Stimulated activated CD8-positive, alpha-beta memory T cell treated with anti-CD3 and anti-CD28 coated beads, Interleukin-7, amount 100 ng/mL, for 48 hours (primary cell): Measurements from ENCODE around the gene PTCD2.

Experiments
- DNase-seq, 2 donors: peaks; one replicate each; pipeline ENCODE4 v3.0.0-alpha.2; 2020; ENCODE audit warnings: low read depth in 1 of 2; ENCODE audit errors: extremely low read depth in 1 of 2

The PTCD2 gene

GRCh38 chr5:72410688-72411295 is 90.6 kb downstream of the PTCD2 start:
- DNase-seq, result no peak

GRCh38 chr5:72412283-72413055 is 92.3 kb downstream of the PTCD2 start:
- DNase-seq, result no peak

- no peak for DNase-seq
These were observed 95.6 kb downstream of the PTCD2 start for GRCh38 chr5:72415616-72416325.

- no peak for DNase-seq
These were observed 97.3 kb downstream of the PTCD2 start for GRCh38 chr5:72417333-72418062.
